RWPE2 (cell line): ENCODE measurements around the gene TKTL1.

Experiments
- ATAC-seq: fragments of 200-7000 bp; cut with Tn5 transposase; 3 replicates; pipeline ENCODE4 v1.9.1; 2021; ENCODE audit warnings: low read depth
- DNase-seq: peaks from one replicate; pipeline ENCODE4 v3.0.0-alpha.2; 2020; ENCODE audit warnings: low spot score
- H3K27ac ChIP-seq: fragments of 450-650 bp; 2 replicates; pipeline ENCODE4 v1.5.1; 2017; ENCODE audit warnings: mild to moderate bottlenecking; ENCODE audit not compliant: poor library complexity, severe bottlenecking
- H3K27me3 ChIP-seq: fragments of 250-450 bp; sonication (Bioruptor Pico); 2 replicates; pipeline ENCODE4 v1.5.1; 2021; ENCODE audit warnings: mild to moderate bottlenecking, moderate library complexity; ENCODE audit not compliant: insufficient read depth, poor library complexity, severe bottlenecking
- H3K36me3 ChIP-seq: fragments of 250-450 bp; sonication (Bioruptor Pico); 2 replicates; pipeline ENCODE4 v1.5.1; 2020; ENCODE audit warnings: low read depth, mild to moderate bottlenecking, moderate library complexity
- H3K4me1 ChIP-seq: fragments of 250-450 bp; sonication (Bioruptor Pico); 2 replicates; pipeline ENCODE4 v1.5.1; 2021; ENCODE audit warnings: mild to moderate bottlenecking, moderate library complexity; ENCODE audit not compliant: insufficient read depth, poor library complexity, severe bottlenecking
- H3K4me3 ChIP-seq: fragments of 250-450 bp; sonication (Bioruptor Pico); 2 replicates; pipeline ENCODE4 v1.5.1; 2021; ENCODE audit warnings: mild to moderate bottlenecking, moderate library complexity; ENCODE audit not compliant: severe bottlenecking
- H3K9me3 ChIP-seq: fragments of 250-450 bp; sonication (Bioruptor Pico); 2 replicates; pipeline ENCODE4 v1.5.1; 2021; ENCODE audit warnings: mild to moderate bottlenecking, moderate library complexity; ENCODE audit not compliant: severe bottlenecking
- CTCF ChIP-seq: fragments of 450-650 bp; IDR thresholded peaks from one replicate; pipeline ENCODE4 v1.5.1; 2017; ENCODE audit warnings: mild to moderate bottlenecking, moderate library complexity; ENCODE audit not compliant: poor library complexity, severe bottlenecking

The TKTL1 gene

GRCh38 chrX:154356596-154356995, 61.0 kb downstream of the TKTL1 start:
- TF ChIP-seq CTCF = no peak
- Histone ChIP-seq H3K36me3 (peaks cover 97% of the 10 kb centered on the region), H3K4me1 (no peaks in the 10 kb centered on the region), H3K27ac (no peak overlapping the region), H3K4me3 (no peak overlapping the region), H3K9me3 (no peaks in the 10 kb centered on the region), H3K27me3 (no peaks in the 10 kb centered on the region)
- no peak for DNase-seq
- ATAC-seq = no peak

- Histone ChIP-seq H3K4me3 (no peak overlapping the region), H3K4me1 (no peaks in the 10 kb centered on the region), H3K36me3 (peaks cover 97% of the 10 kb centered on the region), H3K9me3 (no peaks in the 10 kb centered on the region), H3K27ac (no peak overlapping the region), H3K27me3 (no peaks in the 10 kb centered on the region)
- ATAC-seq = no peak
- no peak for DNase-seq
- TF ChIP-seq CTCF = no peak
Measured at GRCh38 chrX:154357205-154357604, 61.6 kb downstream of the TKTL1 start.

GRCh38 chrX:154358011-154358410, 62.4 kb downstream of the TKTL1 start:
- H3K27me3 ChIP-seq = no peaks in the 10 kb centered on the region
- H3K9me3 ChIP-seq = no peaks in the 10 kb centered on the region
- no peak for TF ChIP-seq CTCF
- H3K4me3 ChIP-seq = no peak overlapping the region
- DNase-seq = no peak
- no peak overlapping the region for H3K27ac ChIP-seq
- ATAC-seq = no peak
- H3K36me3 ChIP-seq = peaks cover 97% of the 10 kb centered on the region
- no peaks in the 10 kb centered on the region for H3K4me1 ChIP-seq

GRCh38 chrX:154358829-154359228, 63.2 kb downstream of the TKTL1 start:
- no peak overlapping the region for H3K4me3 ChIP-seq
- no peak for DNase-seq
- ATAC-seq = no peak
- no peaks in the 10 kb centered on the region for H3K9me3 ChIP-seq
- H3K27me3 ChIP-seq = no peaks in the 10 kb centered on the region
- H3K36me3 ChIP-seq = peaks cover 97% of the 10 kb centered on the region
- H3K27ac ChIP-seq = no peak overlapping the region
- H3K4me1 ChIP-seq = no peaks in the 10 kb centered on the region
- TF ChIP-seq CTCF = no peak

GRCh38 chrX:154359362-154360154, 64.0 kb downstream of the TKTL1 start:
- no peak overlapping the region for H3K4me3 ChIP-seq
- H3K9me3 ChIP-seq = no peaks in the 10 kb centered on the region
- no peak overlapping the region for H3K27ac ChIP-seq
- H3K4me1 ChIP-seq = no peaks in the 10 kb centered on the region
- no peak for DNase-seq
- no peak for TF ChIP-seq CTCF
- ATAC-seq = no peak
- H3K36me3 ChIP-seq = peaks cover 99% of the 10 kb centered on the region
- no peaks in the 10 kb centered on the region for H3K27me3 ChIP-seq
